HFFc6 (cell line): ENCODE measurements around the gene IFFO2. TPM values are rescaled to one million over a fixed set of nuclear protein-coding genes. Genes with fewer than 3 reads are reported as not detected.
"Not testable (repeated sequence)": the region's sequence is repeated elsewhere in the genome, so short reads cannot be mapped to it uniquely, and the experiment has no call there.

ENCODE experiments used
- DNase-seq: peaks from one replicate; pipeline ENCODE4 v3.0.0-alpha.2; 2018
- H3K27ac Mint-ChIP-seq: 2 replicates; pipeline ENCODE4 v1.8.0; 2020; ENCODE audit warnings: mild to moderate bottlenecking, mixed read lengths
- H3K27me3 Mint-ChIP-seq: 2 replicates; pipeline ENCODE4 v1.8.0; 2021; ENCODE audit warnings: mild to moderate bottlenecking, moderate library complexity, mixed read lengths; ENCODE audit not compliant: insufficient read depth
- H3K36me3 Mint-ChIP-seq: 2 replicates; pipeline ENCODE4 v1.8.0; 2021; ENCODE audit warnings: low read depth, mixed read lengths
- H3K4me1 Mint-ChIP-seq: 2 replicates; pipeline ENCODE4 v1.8.0; 2020; ENCODE audit warnings: low read depth, mixed read lengths
- H3K4me3 Mint-ChIP-seq: 2 replicates; pipeline ENCODE4 v1.8.0; 2020; ENCODE audit warnings: mild to moderate bottlenecking, moderate library complexity, mixed read lengths
- H3K9me3 Mint-ChIP-seq: 2 replicates; pipeline ENCODE4 v1.8.0; 2020; ENCODE audit warnings: mild to moderate bottlenecking, mixed read lengths
- total RNA-seq, 6 experiments: library from RNA; stranded (reverse); fragmentation: NEBNext Ultra II Directional; extraction: Animal tissue kit (Norgen Biotek cat#: 25700); gene quantifications; 2 replicates in 1 of 6; 3 replicates in 5 of 6; pipeline ENCODE4 v1.2.3, GENCODE V29; 2021
- TF ChIP-seq, protein P1 (sequence below): fragments of 200-600 bp; sonication (generic); IDR thresholded peaks from 2 replicates; pipeline ENCODE4 v1.5.0; 2021; ENCODE audit warnings: antibody characterized with exemption, mild to moderate bottlenecking

Gene IFFO2
- total RNA-seq, 6 experiments from 2014 or later, result 19.9 to 28.9 (median 21.0) TPM

DNA sequence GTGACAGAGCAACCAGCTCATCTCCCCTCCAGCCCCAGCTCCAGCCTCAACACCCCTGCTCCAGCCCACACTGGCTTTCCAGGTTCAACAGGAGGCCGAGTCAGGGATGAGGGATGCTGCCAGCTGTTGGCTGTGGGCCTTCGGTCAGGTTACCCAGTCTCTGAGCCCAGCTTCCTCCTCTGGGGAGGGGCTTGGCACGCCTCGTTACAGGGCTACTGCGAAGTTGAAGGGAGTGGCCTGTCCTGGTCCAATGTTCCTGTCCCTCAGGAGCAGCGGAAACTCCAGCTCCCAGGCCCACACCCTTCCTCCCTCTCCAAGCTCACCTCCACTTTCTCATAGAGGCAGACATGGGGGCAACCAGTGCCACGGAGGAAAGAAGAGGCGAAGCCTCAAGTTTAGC, 81.9 kb downstream of the IFFO2 start:
- DNase-seq, result no peak
- Mint-ChIP-seq H3K27me3 (peaks cover 10% of the 10 kb centered on the region; the same call in 1 of the 2 replicates), H3K4me1 (no peaks in the 10 kb centered on the region), H3K27ac (no peak overlapping the region), H3K4me3 (no peak overlapping the region), H3K9me3 (no peaks in the 10 kb centered on the region), H3K36me3 (no peaks in the 10 kb centered on the region)
- TF ChIP-seq, protein P1, sequence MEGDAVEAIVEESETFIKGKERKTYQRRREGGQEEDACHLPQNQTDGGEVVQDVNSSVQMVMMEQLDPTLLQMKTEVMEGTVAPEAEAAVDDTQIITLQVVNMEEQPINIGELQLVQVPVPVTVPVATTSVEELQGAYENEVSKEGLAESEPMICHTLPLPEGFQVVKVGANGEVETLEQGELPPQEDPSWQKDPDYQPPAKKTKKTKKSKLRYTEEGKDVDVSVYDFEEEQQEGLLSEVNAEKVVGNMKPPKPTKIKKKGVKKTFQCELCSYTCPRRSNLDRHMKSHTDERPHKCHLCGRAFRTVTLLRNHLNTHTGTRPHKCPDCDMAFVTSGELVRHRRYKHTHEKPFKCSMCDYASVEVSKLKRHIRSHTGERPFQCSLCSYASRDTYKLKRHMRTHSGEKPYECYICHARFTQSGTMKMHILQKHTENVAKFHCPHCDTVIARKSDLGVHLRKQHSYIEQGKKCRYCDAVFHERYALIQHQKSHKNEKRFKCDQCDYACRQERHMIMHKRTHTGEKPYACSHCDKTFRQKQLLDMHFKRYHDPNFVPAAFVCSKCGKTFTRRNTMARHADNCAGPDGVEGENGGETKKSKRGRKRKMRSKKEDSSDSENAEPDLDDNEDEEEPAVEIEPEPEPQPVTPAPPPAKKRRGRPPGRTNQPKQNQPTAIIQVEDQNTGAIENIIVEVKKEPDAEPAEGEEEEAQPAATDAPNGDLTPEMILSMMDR, result no peak

GRCh38 chr1:18874036-18874435, 82.4 kb downstream of the IFFO2 start:
- H3K36me3 Mint-ChIP-seq, result no peaks in the 10 kb centered on the region
- TF ChIP-seq, protein P1, result no peak
- H3K4me3 Mint-ChIP-seq, result no peak overlapping the region
- H3K27ac Mint-ChIP-seq, result no peak overlapping the region
- no peaks in the 10 kb centered on the region for H3K9me3 Mint-ChIP-seq
- H3K4me1 Mint-ChIP-seq, result no peaks in the 10 kb centered on the region
- peaks cover 14% of the 10 kb centered on the region; the same call in 1 of the 2 replicates for H3K27me3 Mint-ChIP-seq
- no peak for DNase-seq

DNA sequence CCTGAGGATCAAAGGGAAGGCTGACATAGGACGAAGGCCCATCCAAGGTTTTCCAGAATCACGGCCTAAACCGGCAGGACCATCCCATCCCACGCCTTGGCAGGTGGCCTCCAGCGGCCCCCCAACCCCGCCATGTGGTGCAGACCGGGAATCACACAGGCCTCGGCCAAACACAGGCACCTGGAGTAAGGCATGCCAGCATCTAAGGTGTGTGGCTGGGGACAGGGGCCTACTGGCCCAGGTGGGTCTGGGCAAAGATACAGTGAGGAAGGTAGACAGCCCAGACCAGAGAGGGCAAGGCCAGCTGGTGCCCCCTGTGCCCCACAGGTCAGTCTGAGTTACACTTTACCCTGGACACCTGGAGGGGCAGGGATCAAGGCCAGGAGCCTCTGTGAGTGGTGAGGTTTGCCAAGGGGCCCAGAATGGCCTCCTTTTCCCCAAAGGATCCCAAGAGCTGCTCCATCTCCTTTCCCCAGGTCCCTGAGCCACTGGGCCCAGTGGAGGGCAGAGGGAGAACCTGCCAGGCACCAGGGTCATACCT, 84.3 kb downstream of the IFFO2 start:
- no peaks in the 10 kb centered on the region for H3K36me3 Mint-ChIP-seq
- H3K4me3 Mint-ChIP-seq, result no peak overlapping the region
- no peak for DNase-seq
- H3K4me1 Mint-ChIP-seq, result no peaks in the 10 kb centered on the region
- peaks cover 21% of the 10 kb centered on the region; the same call in 1 of the 2 replicates for H3K27me3 Mint-ChIP-seq
- no peaks in the 10 kb centered on the region for H3K9me3 Mint-ChIP-seq
- H3K27ac Mint-ChIP-seq, result no peak overlapping the region
- TF ChIP-seq, protein P1, result no peak

DNA sequence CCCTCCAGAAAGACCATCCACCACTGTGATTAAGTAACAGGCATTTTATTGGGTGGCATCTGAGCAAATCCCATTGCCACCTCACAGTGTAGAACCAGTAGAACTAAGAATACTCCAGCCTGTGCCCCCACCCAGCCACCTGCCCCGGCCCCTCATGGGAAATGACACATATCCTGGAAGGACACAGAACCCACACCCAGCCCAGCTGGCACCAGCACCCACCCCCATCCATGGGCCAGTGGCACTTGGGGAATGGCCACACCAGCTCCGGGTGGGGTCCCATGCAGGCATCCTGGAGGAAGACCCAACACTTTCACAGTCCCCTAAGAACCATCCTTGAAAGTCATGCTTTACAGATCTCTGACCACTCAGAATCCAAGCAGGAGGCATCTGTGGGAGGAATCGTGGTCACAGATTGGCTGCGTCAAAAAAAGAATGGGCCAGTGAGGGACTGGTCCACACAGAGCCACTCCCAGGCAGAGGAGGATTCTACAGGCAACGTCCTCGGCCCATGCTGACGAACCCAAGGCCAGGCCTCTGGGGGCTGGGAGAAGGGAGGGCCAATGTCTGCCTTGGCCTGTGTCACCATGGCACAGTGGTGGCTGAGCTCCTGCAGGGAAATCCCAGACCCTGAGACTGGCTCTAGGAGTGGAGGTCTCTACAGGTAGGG, 84.9 kb downstream of the IFFO2 start:
- no peak for DNase-seq
- Mint-ChIP-seq H3K36me3 (no peaks in the 10 kb centered on the region), H3K4me3 (no peak overlapping the region), H3K27ac (no peak overlapping the region), H3K9me3 (no peaks in the 10 kb centered on the region), H3K27me3 (peaks cover 25% of the 10 kb centered on the region), H3K4me1 (no peaks in the 10 kb centered on the region)
- TF ChIP-seq, protein P1, result no peak

GRCh38 chr1:18870957-18871356, 85.5 kb downstream of the IFFO2 start:
- H3K36me3 Mint-ChIP-seq, result no peaks in the 10 kb centered on the region
- H3K27ac Mint-ChIP-seq, result no peak overlapping the region
- H3K27me3 Mint-ChIP-seq, result peaks cover 31% of the 10 kb centered on the region
- H3K9me3 Mint-ChIP-seq, result no peaks in the 10 kb centered on the region
- no peak for DNase-seq
- TF ChIP-seq, protein P1, result no peak
- H3K4me1 Mint-ChIP-seq, result no peaks in the 10 kb centered on the region
- H3K4me3 Mint-ChIP-seq, result no peak overlapping the region

GRCh38 chr1:18870595-18870865, 85.9 kb downstream of the IFFO2 start:
- not testable (repeated sequence) for H3K9me3 Mint-ChIP-seq, H3K36me3 Mint-ChIP-seq, H3K4me3 Mint-ChIP-seq, DNase-seq, H3K4me1 Mint-ChIP-seq, H3K27ac Mint-ChIP-seq
- H3K27me3 Mint-ChIP-seq, result peaks cover 35% of the 10 kb centered on the region
